DMS53 (cell line): ENCODE data around the gene COL23A1.

ENCODE experiments used
- DNase-seq: peaks from one replicate; lab custom pipeline; 2025; lab: John Stamatoyannopoulos, UW

Gene COL23A1

GRCh38 chr5:178223828-178224335 is 366.3 kb downstream of the COL23A1 start:
- no peak for DNase-seq

- DNase-seq = no peak
Observed at GRCh38 chr5:178223196-178223773, 366.9 kb downstream of the COL23A1 start.

- no peak for DNase-seq
Observed at GRCh38 chr5:178222292-178222691, 367.9 kb downstream of the COL23A1 start.

GRCh38 chr5:178221853-178222252 is 368.3 kb downstream of the COL23A1 start:
- no peak for DNase-seq

DNA sequence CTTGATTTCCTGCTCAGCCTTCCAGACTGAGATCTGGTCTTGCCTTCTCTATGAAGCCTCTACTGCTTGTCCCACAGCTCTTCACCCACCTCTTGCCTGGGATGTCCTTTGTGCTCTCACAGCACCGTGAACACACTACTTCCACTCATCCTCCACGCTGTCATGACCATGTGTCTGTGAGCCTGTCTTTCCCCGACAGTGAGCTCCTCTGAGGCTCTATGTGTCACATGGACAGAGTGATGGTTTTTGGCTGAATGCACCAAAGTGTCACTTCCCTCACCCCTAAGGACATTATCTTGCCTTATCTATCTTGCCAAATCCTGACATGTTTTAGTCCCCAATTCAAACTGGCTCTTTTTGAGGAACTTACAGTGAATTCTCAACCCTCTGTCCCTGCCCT is 368.9 kb downstream of the COL23A1 start:
- DNase-seq = no peak

GRCh38 chr5:178218827-178219226 is 371.4 kb downstream of the COL23A1 start:
- no peak for DNase-seq

- no peak for DNase-seq
Observed at GRCh38 chr5:178218237-178218776, 371.9 kb downstream of the COL23A1 start.

- DNase-seq = no peak
Observed at GRCh38 chr5:178216779-178217178, 373.4 kb downstream of the COL23A1 start.

DNA sequence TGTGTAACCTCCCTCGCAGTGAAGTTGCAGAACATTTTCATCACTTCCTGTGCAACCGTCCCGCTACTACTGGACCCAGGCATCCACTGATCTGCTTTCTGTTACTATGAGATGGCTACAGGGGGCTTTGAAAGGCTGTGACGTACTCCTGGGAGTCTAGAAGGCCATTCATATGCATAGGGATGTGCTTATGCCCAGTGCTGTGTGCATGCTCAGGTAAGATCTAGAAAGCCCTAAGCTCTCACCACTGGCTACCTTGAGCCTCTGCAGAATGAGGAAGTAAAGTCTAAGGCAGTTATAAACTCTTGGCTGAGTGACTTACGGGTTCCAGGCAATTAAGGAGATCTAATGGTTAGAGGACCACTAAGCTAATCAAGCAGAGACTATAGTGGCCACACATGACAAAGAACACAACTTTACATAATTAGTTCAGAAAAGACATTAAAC is 374.1 kb downstream of the COL23A1 start:
- DNase-seq = no peak

DNA sequence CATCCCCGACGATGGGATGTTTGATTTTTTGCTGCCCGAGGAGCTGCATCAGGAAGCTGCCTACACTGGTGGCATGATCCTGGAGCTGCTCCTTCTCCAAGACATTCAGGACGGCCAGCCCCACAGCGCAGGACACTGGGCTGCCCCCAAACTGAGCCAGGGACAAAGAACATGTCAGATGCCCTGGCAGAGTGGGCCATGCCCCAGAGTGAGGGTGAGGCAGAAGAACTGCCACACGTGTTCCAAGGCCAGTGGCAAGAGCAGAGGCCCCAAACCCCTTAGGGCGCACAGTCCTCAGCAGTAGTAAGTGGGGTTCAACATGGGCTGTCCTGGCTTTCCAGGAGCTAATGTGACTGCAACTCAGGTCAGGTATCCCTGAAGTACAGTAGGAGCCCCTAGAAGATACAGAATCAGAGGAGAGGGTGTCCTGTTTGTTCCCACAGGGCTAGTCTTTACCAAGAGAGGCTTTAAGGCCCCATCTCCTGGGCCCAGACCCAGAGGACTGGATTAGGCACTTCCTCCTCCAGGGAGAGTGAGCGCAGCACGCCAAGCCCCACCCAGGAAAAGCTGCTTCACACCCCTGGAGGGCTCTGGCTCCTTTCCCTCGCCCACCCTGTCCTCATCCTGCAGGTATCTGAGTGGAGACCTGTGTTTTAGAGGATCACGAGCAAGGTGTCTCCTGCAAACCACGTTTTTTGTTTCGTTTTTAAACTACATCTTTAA is 374.8 kb downstream of the COL23A1 start:
- no peak for DNase-seq

- DNase-seq = no peak
Observed at GRCh38 chr5:178214160-178214803, 375.9 kb downstream of the COL23A1 start.

DNA sequence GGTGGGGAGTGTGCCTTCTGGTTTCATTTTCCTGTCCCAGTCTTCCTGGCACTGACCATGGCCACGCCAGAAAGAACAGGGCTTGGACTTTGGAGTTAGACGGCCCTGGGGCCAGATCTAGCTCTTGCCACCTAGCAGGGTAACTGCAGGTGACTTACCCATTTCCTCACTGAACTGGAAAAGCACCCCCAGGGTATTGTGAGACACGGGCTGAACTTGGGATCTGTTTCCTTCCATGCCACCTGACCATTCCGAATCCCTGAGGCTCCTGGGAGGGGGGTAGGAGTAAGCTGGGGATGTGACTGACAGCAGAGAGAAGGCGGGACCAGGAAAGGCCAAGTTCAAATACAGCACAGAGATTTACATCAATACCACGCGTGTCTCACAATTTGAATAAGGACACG is 376.4 kb downstream of the COL23A1 start:
- DNase-seq = no peak

GRCh38 chr5:178213003-178213461 is 377.2 kb downstream of the COL23A1 start:
- no peak for DNase-seq

DNA sequence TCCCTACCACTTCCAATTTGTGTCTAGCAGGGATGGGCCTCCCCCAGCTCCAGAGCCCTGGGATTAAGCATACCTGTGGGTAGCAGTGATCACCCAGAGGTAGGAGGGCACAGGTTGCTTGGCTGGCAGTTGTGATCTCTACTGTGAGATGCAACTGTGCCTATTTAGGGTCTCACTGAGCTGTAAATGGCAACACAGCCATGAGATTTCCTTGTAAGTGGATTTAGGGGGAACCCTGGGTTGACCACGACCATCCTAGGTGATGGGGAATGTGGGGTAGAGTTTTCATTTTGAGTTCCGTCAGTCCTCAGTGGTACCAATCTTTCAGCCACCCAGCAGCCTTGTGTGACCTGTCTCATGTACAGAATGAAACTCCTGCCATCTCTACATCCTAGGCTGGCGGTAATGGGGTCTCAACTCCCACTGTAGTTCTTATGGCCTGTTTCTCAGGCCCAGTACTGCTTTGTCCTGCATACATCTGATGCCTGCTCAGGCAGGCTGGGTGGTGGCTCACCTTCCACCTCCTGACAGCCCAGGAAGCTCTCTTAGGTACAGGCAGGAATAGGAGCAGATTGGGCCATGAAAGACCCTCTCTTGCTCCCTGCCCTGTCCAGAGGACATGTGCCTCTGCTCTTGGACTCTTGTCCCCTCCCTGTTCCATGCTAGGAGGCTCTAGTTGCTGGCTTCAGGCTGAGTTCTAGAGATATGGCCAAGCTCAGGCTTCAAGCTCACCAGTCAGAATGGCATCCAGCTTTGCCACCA is 377.8 kb downstream of the COL23A1 start:
- DNase-seq = no peak

GRCh38 chr5:178211095-178212048 is 378.8 kb downstream of the COL23A1 start:
- DNase-seq = no peak

- DNase-seq = no peak
Observed at GRCh38 chr5:178210686-178211085, 379.5 kb downstream of the COL23A1 start.

DNA sequence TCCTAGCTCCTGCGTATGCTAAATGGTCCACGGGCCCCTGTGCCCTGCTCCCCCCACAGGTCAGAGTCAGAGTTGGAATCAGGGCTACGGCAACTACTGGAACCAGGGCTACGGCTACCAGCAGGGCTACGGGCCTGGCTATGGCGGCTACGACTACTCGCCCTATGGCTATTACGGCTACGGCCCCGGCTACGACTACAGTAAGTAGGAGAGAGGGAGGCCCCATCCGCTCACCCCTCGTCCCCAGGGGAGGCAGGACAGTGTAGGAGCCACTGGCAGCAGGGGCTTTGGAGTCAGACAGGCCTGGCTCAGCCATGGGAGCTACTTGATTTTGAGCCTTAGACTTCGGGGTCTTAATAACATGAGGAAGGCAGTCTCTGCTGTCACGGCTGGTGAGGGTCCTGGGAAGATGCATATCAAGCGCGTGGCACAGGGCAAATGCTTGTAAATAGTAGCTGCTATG is 380.1 kb downstream of the COL23A1 start:
- no peak for DNase-seq

GRCh38 chr5:178209334-178210072 is 380.7 kb downstream of the COL23A1 start:
- DNase-seq = no peak

DNA sequence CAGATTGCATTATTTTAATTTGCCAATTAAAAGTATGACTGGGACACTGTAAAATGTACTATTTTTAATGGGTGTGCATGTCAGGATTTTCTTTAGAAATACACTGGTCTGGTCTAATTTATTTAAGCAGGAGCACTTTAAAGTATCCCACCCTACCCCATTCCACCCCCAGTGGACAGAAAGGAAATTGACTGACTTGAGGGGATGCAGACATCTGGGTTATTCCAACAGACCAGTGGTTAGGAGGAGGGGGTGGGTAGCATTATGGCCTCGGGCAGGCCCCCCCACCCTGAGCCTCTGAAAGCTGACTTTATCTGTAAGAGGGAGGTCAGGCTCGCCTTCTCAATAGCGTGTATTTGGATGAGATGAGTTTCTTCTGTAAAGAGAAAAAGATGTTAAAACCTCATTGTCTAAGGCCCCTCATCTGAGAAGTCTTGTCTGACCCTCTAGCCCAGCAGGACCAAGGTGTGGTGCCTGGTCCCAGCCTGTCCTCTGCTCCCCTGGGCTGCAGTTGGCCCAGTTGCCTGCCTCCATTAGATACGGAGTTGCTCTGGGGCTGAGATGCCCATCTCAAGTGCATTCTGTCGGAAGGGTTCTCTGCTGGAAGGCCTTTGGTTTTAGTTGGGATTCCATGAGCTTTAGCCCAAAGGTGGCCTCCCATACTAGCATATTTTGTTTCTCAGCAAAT is 381.5 kb downstream of the COL23A1 start:
- DNase-seq = peak; percentile 40
